GM21367 (cell line): ENCODE results near the gene ZSWIM8.
"Not testable (repeated sequence)": the region's sequence is repeated elsewhere in the genome, so short reads cannot be mapped to it uniquely, and the experiment has no call there.

ENCODE experiments used
- ATAC-seq: cut with Tn5 transposase; IDR thresholded peaks from one replicate; pipeline ENCODE4 v1.9.1; 2021; ENCODE audit not compliant: unreplicated experiment

Gene ZSWIM8

GRCh38 chr10:73814276-73814895 is 29.0 kb downstream of the ZSWIM8 start:
- ATAC-seq, result no peak

GRCh38 chr10:73814896-73815718 is 29.7 kb downstream of the ZSWIM8 start:
- ATAC-seq, result no peak

GRCh38 chr10:73815719-73816030 is 30.3 kb downstream of the ZSWIM8 start:
- ATAC-seq, result no peak

DNA sequence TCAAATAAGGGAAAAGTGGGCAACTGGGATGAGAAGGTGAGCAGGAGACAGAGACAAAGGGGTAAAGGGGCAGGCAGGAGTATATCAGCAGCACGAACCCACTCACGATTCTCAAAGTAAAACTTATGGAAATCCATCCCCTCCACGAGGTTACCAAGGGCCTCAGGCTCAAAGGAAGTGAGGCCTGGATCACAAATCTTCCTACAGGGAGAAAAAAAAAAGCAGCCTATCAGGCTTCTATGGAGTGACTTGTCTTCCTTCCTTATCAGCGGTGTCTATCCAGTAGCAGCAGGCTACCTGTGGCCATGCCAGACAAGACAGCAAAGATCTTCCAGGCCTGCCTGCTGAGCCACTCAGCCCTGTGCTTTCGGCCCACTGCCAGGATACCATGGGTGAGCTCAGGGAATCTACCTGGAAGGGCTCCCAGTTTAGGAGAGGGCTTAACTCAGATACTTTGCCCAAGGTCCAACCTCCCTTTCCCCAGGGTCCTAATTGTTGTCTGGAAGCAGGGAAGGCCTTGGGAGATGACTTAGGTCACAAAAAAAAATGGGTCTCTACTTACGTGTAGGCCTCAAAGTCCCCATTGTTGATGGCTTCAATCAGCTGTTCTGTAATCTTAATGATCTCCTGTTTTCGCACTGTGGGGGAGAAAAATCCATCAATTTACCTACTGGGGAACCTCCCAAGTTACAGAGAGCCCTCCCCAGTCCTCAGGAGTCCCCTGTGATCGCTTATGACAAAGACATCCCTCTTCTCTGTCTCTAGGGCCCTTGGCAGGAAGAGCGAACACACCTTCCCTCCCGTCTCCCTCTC is 31.7 kb downstream of the ZSWIM8 start:
- no peak for ATAC-seq

DNA sequence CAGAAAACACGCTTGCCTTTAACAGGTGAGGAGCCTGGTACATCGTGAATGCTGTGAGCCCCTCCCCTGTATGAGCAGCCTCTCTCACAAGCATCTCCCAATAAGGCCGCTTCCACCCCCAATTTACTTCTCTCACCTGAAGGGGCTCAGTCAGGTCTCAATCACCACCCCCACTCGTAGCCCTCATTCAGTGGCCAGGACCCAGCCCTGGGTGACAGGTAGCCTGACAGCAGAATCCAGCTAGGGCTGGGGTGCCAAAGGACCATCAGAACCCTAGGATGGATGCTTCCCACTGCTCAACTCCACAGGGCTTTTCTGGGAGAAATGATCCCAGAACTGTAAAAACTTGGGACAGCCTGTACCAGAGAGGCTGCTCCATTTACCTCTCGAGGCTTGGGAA is 32.4 kb downstream of the ZSWIM8 start:
- ATAC-seq, result no peak

DNA sequence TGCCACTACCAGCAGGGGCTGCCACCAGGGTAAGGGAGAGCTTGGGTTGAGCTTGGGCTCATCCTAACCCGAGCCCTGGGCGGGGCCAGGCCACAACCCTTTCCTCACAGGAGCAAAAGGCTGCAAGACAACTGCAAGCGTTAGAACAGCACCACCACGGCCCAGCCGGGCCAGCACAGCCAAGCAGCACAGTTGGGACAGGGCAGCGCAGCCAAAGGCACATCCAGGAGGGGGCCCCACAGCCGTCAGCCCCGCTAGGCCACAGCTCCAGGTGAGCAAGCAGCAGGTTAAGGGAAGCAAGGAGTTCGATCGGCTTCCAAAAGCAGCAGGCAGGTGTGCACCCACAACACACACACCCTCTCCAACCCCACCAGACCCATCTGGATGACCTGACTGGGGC is 33.0 kb downstream of the ZSWIM8 start:
- ATAC-seq, result no peak

- no peak for ATAC-seq
These were observed 33.7 kb downstream of the ZSWIM8 start for GRCh38 chr10:73819081-73819480.

DNA sequence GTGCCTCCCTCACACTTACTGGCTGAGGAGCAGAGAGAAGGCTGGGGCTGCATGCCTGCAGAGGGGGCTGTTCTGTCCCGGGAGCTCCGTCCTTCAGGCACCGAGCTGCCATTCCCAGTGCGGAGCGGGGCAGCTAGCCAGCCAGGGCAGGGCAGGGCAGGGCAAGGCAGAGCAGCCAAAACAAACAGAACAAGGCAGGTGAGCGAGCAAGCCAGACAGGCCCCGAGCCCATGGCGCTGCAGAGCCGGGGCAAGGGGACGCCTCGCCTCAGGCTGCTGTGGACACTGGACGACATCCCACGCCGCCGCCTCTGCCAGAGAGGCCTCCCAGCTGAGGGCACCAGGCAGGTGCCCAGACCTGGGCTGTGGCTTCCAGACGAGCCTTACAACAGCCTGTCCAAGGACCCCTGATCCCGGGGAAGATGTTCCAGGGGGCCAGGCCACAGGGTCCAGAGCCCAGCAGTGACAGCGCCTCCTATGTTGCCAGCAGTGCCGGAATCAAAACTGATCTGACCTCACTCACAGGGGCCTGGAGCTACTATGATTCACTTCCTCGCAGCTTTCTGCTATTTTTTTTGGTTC is 34.2 kb downstream of the ZSWIM8 start:
- ATAC-seq, result no peak

DNA sequence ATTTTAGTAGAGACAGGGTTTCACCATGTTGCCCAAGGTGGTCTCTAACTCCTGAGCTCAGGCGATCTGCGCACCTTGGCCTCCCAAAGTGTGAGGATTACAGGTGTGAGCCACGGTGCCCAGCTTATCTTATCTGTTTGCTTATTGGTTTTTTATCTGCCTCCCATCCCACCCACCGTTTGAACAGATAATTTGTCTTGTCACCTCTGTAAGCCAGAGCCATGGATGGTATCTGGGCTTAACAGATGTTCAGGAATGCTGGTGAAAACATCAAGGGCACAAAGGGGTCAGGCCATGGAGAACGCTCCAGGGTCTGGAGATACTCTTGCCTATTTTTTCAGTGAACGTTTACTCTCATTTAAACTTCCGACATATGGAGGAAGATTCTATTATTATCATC is 38.0 kb downstream of the ZSWIM8 start:
- no peak for ATAC-seq

GRCh38 chr10:73824146-73824725 is 38.8 kb downstream of the ZSWIM8 start:
- no peak for ATAC-seq

- no peak for ATAC-seq
These were observed 42.1 kb downstream of the ZSWIM8 start for GRCh38 chr10:73827346-73828089.

GRCh38 chr10:73828161-73828560 is 42.8 kb downstream of the ZSWIM8 start:
- no peak for ATAC-seq

- ATAC-seq, result not testable (repeated sequence)
These were observed 43.7 kb downstream of the ZSWIM8 start for GRCh38 chr10:73829090-73829489.

GRCh38 chr10:73836427-73836980 is 51.1 kb downstream of the ZSWIM8 start:
- no peak for ATAC-seq

DNA sequence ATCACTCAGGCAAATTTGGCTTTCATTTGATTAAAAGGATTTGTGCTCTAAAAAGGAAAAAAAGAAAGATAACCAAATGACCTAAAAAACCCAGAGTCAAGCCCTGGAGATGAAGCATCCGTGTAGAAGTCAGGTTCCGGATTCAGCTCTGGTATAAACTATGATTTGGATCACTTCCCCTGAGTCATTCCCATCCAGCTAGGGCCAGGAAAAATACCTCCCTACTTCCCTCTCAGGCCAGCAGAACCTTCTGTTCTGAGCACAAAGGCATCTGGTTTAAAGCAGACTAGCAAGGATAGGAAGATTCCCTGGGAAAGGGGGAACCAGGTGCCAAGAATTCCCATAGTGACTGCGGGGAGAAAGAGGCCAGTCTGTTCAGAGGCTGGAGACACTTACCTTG is 51.7 kb downstream of the ZSWIM8 start:
- ATAC-seq, result no peak

- ATAC-seq, result no peak
These were observed 52.7 kb downstream of the ZSWIM8 start for GRCh38 chr10:73838008-73838567.

- no peak for ATAC-seq
These were observed 53.4 kb downstream of the ZSWIM8 start for GRCh38 chr10:73838827-73839226.

- no peak for ATAC-seq
These were observed 54.0 kb downstream of the ZSWIM8 start for GRCh38 chr10:73839276-73839966.

- ATAC-seq, result no peak
These were observed 54.6 kb downstream of the ZSWIM8 start for GRCh38 chr10:73840056-73840402.
